Inferior parietal cortex (tissue), 1 donor: ENCODE results near the gene TCHH.

Experiments used
- DNase-seq: peaks from one replicate; pipeline ENCODE4 v3.0.0-alpha.2; 2016; ENCODE audit errors: extremely low spot score

Gene TCHH

GRCh38 chr1:152067150-152067549 lies 48.1 kb downstream of the TCHH start:
- no peak for DNase-seq

- no peak for DNase-seq
These were observed 53.3 kb downstream of the TCHH start for GRCh38 chr1:152061952-152062351.
